Brain microvascular endothelial cell (primary cell): ENCODE data around the gene DLG2.

Experiments
- DNase-seq: peaks from one replicate; pipeline ENCODE4 v3.0.0-alpha.2; 2020
- H3K27ac ChIP-seq: fragments of 250-450 bp; sonication (Bioruptor Pico); 2 replicates; pipeline ENCODE4 v1.5.1; 2020; ENCODE audit warnings: mild to moderate bottlenecking, moderate library complexity
- H3K27me3 ChIP-seq: fragments of 250-450 bp; sonication (Bioruptor Pico); replicated peaks from 2 replicates; pipeline ENCODE4 v1.5.1; 2020; ENCODE audit warnings: mild to moderate bottlenecking
- H3K36me3 ChIP-seq: fragments of 250-450 bp; sonication (Bioruptor Pico); replicated peaks from 2 replicates; pipeline ENCODE4 v1.5.1; 2020; ENCODE audit warnings: mild to moderate bottlenecking
- H3K4me3 ChIP-seq: 2 replicates; pipeline ENCODE4 v1.5.1; 2011; ENCODE audit warnings: low read depth, mild to moderate bottlenecking, control low read depth, low read length, moderate library complexity
- CTCF ChIP-seq: IDR thresholded peaks from 2 replicates; pipeline ENCODE4 v1.5.1; 2011; ENCODE audit warnings: low read depth, mild to moderate bottlenecking, moderate library complexity, low read length, control low read depth, inconsistent platforms; ENCODE audit errors: missing control alignments
- in situ Hi-C: cut with HindIII; loops from 2 replicates; pipeline ENCODE4 v1.10.0; 2017; ENCODE audit warnings: low sequenced_read_pairs, low pct_ligation_motif_present

DLG2 gene

GRCh38 chr11:83711106-83711527, 1916.0 kb downstream of the DLG2 start:
- DNase-seq = no peak
- TF ChIP-seq CTCF = no peak
- H3K4me3 ChIP-seq = no peak overlapping the region
- no peaks in the 10 kb centered on the region for H3K36me3 ChIP-seq
- H3K27me3 ChIP-seq = no peaks in the 10 kb centered on the region
- no peak overlapping the region for H3K27ac ChIP-seq
- in situ Hi-C loops = no loop called here

DNA sequence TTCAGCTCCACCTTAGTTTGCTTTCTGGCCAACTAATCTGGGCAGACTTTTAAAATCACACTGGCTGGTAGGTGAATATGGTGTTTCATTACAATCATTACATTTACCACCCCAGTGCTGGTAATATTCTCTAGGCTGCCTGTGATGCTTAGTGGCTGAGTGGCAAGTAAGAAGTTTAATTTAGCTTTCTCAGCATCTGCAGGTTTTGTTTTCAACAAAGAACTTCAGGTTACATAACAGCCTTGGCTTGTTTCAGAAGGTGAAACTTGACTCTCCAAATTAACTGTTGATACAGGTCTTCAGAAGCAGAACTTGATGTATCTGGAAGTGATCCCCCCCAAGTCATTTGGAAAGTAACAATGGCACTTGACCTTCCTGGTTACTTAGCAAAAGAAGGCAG, 1917.7 kb downstream of the DLG2 start:
- Histone ChIP-seq H3K27ac (no peak overlapping the region), H3K4me3 (no peak overlapping the region), H3K36me3 (no peaks in the 10 kb centered on the region), H3K27me3 (no peaks in the 10 kb centered on the region)
- no peak for DNase-seq
- in situ Hi-C loops = no loop called here
- TF ChIP-seq CTCF = no peak

GRCh38 chr11:83706566-83706965, 1920.6 kb downstream of the DLG2 start:
- TF ChIP-seq CTCF = no peak

DNA sequence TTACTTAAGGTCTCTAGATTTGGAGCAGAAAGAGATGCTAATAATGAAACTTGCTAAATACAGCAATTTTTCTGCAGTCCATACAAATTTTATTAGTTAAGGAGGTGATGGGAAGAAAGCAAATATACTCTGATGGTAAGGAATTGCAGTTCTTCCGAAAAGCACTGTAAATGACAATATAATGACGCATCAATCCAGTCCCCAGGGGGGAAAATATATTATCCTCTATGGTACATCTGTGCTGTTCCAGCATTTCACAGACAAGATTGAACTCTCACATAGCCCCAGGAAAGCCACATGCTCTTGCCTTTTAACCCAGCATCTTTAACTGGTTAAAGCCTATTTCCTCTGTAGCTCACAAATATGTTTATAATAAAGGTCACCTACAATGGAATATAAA, 1924.3 kb downstream of the DLG2 start:
- no peak for DNase-seq
- Histone ChIP-seq H3K36me3 (no peaks in the 10 kb centered on the region), H3K27me3 (no peaks in the 10 kb centered on the region), H3K4me3 (no peak overlapping the region), H3K27ac (no peak overlapping the region)
- TF ChIP-seq CTCF = no peak
- in situ Hi-C loops = no loop called here

More at GRCh38 chr11:83706566-83706965, 1920.6 kb downstream of the DLG2 start:
- H3K27ac ChIP-seq = no peak overlapping the region
- no peak overlapping the region for H3K4me3 ChIP-seq
- DNase-seq = no peak
- no peaks in the 10 kb centered on the region for H3K27me3 ChIP-seq
- no peaks in the 10 kb centered on the region for H3K36me3 ChIP-seq
- in situ Hi-C loops = no loop called here

GRCh38 chr11:83697518-83697917, 1929.6 kb downstream of the DLG2 start:
- Histone ChIP-seq H3K36me3 (no peaks in the 10 kb centered on the region), H3K27ac (no peak overlapping the region), H3K27me3 (no peaks in the 10 kb centered on the region), H3K4me3 (no peak overlapping the region)
- in situ Hi-C loops = no loop called here
- no peak for DNase-seq
- no peak for TF ChIP-seq CTCF

GRCh38 chr11:83695046-83695445, 1932.1 kb downstream of the DLG2 start:
- no peak for TF ChIP-seq CTCF
- in situ Hi-C loops = no loop called here

More at GRCh38 chr11:83695046-83695445, 1932.1 kb downstream of the DLG2 start:
- no peaks in the 10 kb centered on the region for H3K27me3 ChIP-seq
- no peaks in the 10 kb centered on the region for H3K36me3 ChIP-seq
- H3K27ac ChIP-seq = no peak overlapping the region
- H3K4me3 ChIP-seq = no peak overlapping the region
- DNase-seq = no peak
